NCI-H748 (cell line): ENCODE data around the gene ADGRD2.

Experiments
- DNase-seq: peaks from one replicate; lab custom pipeline; 2025; ENCODE audit not compliant: unreplicated experiment; lab: John Stamatoyannopoulos, UW

Gene ADGRD2

GRCh38 chr9:124457079-124457886 is 7.0 kb downstream of the ADGRD2 start:
- no peak for DNase-seq

- no peak for DNase-seq
These were observed 7.7 kb downstream of the ADGRD2 start for GRCh38 chr9:124457887-124458431.

- no peak for DNase-seq
These were observed 8.2 kb downstream of the ADGRD2 start for GRCh38 chr9:124458441-124458840.

GRCh38 chr9:124462739-124463138 is 12.5 kb downstream of the ADGRD2 start:
- no peak for DNase-seq

- DNase-seq: no peak
These were observed 15.5 kb downstream of the ADGRD2 start for GRCh38 chr9:124465736-124466135.

- no peak for DNase-seq
These were observed 17.3 kb downstream of the ADGRD2 start for GRCh38 chr9:124467410-124468060.

GRCh38 chr9:124468061-124468740 is 17.9 kb downstream of the ADGRD2 start:
- no peak for DNase-seq

- DNase-seq: no peak
These were observed 19.0 kb downstream of the ADGRD2 start for GRCh38 chr9:124469011-124469832.

- no peak for DNase-seq
These were observed 20.1 kb downstream of the ADGRD2 start for GRCh38 chr9:124470306-124470705.

GRCh38 chr9:124470726-124471125 is 20.5 kb downstream of the ADGRD2 start:
- DNase-seq: no peak

GRCh38 chr9:124471761-124472160 is 21.5 kb downstream of the ADGRD2 start:
- peak; percentile 44 for DNase-seq

- DNase-seq: no peak
These were observed 22.5 kb downstream of the ADGRD2 start for GRCh38 chr9:124472770-124473169.

GRCh38 chr9:124473310-124473709 is 23.1 kb downstream of the ADGRD2 start:
- no peak for DNase-seq

GRCh38 chr9:124474151-124474550 is 23.9 kb downstream of the ADGRD2 start:
- DNase-seq: no peak

GRCh38 chr9:124475158-124475867 is 25.1 kb downstream of the ADGRD2 start:
- DNase-seq: no peak

- DNase-seq: no peak
These were observed 25.8 kb downstream of the ADGRD2 start for GRCh38 chr9:124475868-124476690.

- DNase-seq: peak; percentile 77
These were observed 27.0 kb downstream of the ADGRD2 start for GRCh38 chr9:124477211-124477647.

GRCh38 chr9:124477648-124478285 is 27.5 kb downstream of the ADGRD2 start:
- DNase-seq: peak; percentile 81

GRCh38 chr9:124478354-124478753 is 28.1 kb downstream of the ADGRD2 start:
- DNase-seq: peak; percentile 41
